H9 (cell line): ENCODE results near the gene SPRR1A. TPM values are rescaled to one million over a fixed set of nuclear protein-coding genes. Genes with fewer than 3 reads are reported as not detected.

ENCODE experiments used
- DNase-seq: peaks from one replicate; pipeline ENCODE4 v3.0.0-alpha.2; 2017
- H2AFZ ChIP-seq: one replicate; pipeline ENCODE4 v1.6.1; 2013; ENCODE audit warnings: mild to moderate bottlenecking, low read length, control low read depth, moderate library complexity
- H2AK5ac ChIP-seq: 2 replicates; pipeline ENCODE4 v1.6.1; 2013; ENCODE audit warnings: low read length, control low read depth, mixed read lengths; ENCODE audit not compliant: insufficient read length
- H2BK120ac ChIP-seq: one replicate; pipeline ENCODE4 v1.6.1; 2013; ENCODE audit warnings: low read depth, mild to moderate bottlenecking, low read length, control low read depth, inconsistent platforms; ENCODE audit not compliant: poor library complexity, severe bottlenecking
- H2BK12ac ChIP-seq: 2 replicates; pipeline ENCODE4 v1.6.1; 2013; ENCODE audit warnings: low read length, control low read depth, mixed read lengths, low read depth; ENCODE audit not compliant: insufficient read length
- H2BK15ac ChIP-seq: 2 replicates; pipeline ENCODE4 v1.6.1; 2013; ENCODE audit warnings: low read depth, low read length, control low read depth
- H2BK20ac ChIP-seq: one replicate; pipeline ENCODE4 v1.6.1; 2013; ENCODE audit warnings: low read depth, mild to moderate bottlenecking, low read length, control low read depth, inconsistent platforms; ENCODE audit not compliant: poor library complexity, severe bottlenecking
- H2BK5ac ChIP-seq: 2 replicates; pipeline ENCODE4 v1.6.1; 2013; ENCODE audit warnings: low read length, control low read depth, mixed read lengths; ENCODE audit not compliant: insufficient read length
- H3K14ac ChIP-seq: 2 replicates; pipeline ENCODE4 v1.6.1; 2013; ENCODE audit warnings: low read length, control low read depth; ENCODE audit not compliant: insufficient read depth
- H3K18ac ChIP-seq: 2 replicates; pipeline ENCODE4 v1.6.1; 2013; ENCODE audit warnings: low read depth, mild to moderate bottlenecking, mixed read lengths, low read length, control low read depth; ENCODE audit not compliant: insufficient read length
- H3K23ac ChIP-seq: 2 replicates; pipeline ENCODE4 v1.6.1; 2013; ENCODE audit warnings: low read length, control low read depth, mixed read lengths, low read depth; ENCODE audit not compliant: insufficient read length
- H3K23me2 ChIP-seq: 2 replicates; pipeline ENCODE4 v1.6.1; 2013; ENCODE audit warnings: low read depth, mild to moderate bottlenecking, mixed read lengths, low read length, control low read depth; ENCODE audit not compliant: insufficient read length, poor library complexity, severe bottlenecking
- H3K27ac ChIP-seq: 2 replicates; pipeline ENCODE4 v1.5.1; 2013; ENCODE audit warnings: low read length, control low read depth, mixed read lengths, low read depth; ENCODE audit not compliant: insufficient read length
- H3K27me3 ChIP-seq: 2 replicates; pipeline ENCODE4 v1.6.1; 2013; ENCODE audit warnings: low read length, control low read depth, inconsistent platforms; ENCODE audit not compliant: insufficient read depth
- H3K4ac ChIP-seq: 2 replicates; pipeline ENCODE4 v1.6.1; 2013; ENCODE audit warnings: low read depth, mild to moderate bottlenecking, control low read depth, inconsistent platforms, low read length, moderate library complexity
- H3K4me1 ChIP-seq: 2 replicates; pipeline ENCODE4 v1.6.1; 2013; ENCODE audit warnings: low read length, control low read depth, inconsistent platforms; ENCODE audit not compliant: insufficient read depth
- H3K4me2 ChIP-seq: 2 replicates; pipeline ENCODE4 v1.6.1; 2013; ENCODE audit warnings: low read length, control low read depth, mixed read lengths; ENCODE audit not compliant: insufficient read length, insufficient read depth
- H3K56ac ChIP-seq: 2 replicates; pipeline ENCODE4 v1.6.1; 2013; ENCODE audit warnings: low read depth, mild to moderate bottlenecking, mixed read lengths, low read length, control low read depth; ENCODE audit not compliant: insufficient read length
- H3K79me1 ChIP-seq: 2 replicates; pipeline ENCODE4 v1.6.1; 2013; ENCODE audit warnings: low read depth, mild to moderate bottlenecking, moderate library complexity, low read length, control low read depth, inconsistent platforms; ENCODE audit not compliant: insufficient read depth, poor library complexity, severe bottlenecking
- H3K79me2 ChIP-seq: 2 replicates; pipeline ENCODE4 v1.6.1; 2013; ENCODE audit warnings: low read length, control low read depth, inconsistent platforms; ENCODE audit not compliant: insufficient read depth
- H3K9ac ChIP-seq: 2 replicates; pipeline ENCODE4 v1.6.1; 2013; ENCODE audit warnings: low read length, control low read depth, mixed read lengths; ENCODE audit not compliant: insufficient read length; ENCODE audit errors: extremely low read depth
- H3K9me3 ChIP-seq: one replicate; pipeline ENCODE4 v1.6.1; 2013; ENCODE audit warnings: low read depth, low read length, inconsistent platforms; ENCODE audit not compliant: control insufficient read depth
- H3T11ph ChIP-seq: one replicate; pipeline ENCODE4 v1.6.1; 2013; ENCODE audit warnings: mild to moderate bottlenecking, low read length, control low read depth, inconsistent platforms
- H4K20me1 ChIP-seq: one replicate; pipeline ENCODE4 v1.6.1; 2013; ENCODE audit not compliant: control insufficient read depth, insufficient read length, insufficient read depth
- H4K5ac ChIP-seq: 2 replicates; pipeline ENCODE4 v1.6.1; 2013; ENCODE audit warnings: low read depth, mild to moderate bottlenecking, mixed read lengths, low read length, control low read depth; ENCODE audit not compliant: insufficient read length
- H4K8ac ChIP-seq: replicated peaks from 2 replicates; pipeline ENCODE4 v1.6.1; 2013; ENCODE audit warnings: low read length, control low read depth, mixed read lengths, low read depth; ENCODE audit not compliant: insufficient read length
- H4K91ac ChIP-seq: 2 replicates; pipeline ENCODE4 v1.6.1; 2013; ENCODE audit warnings: low read depth, mild to moderate bottlenecking, moderate library complexity, mixed read lengths, low read length, control low read depth; ENCODE audit not compliant: insufficient read length
- H3K27ac Mint-ChIP-seq, 3 experiments: 2 replicates in 2 of 3; 3 replicates in 1 of 3; pipeline ENCODE4 v1.8.0; 2020 to 2021; ENCODE audit warnings: mixed read lengths in 3 of 3, mild to moderate bottlenecking in 1 of 3, moderate library complexity in 1 of 3
- H3K27me3 Mint-ChIP-seq: 2 replicates; pipeline ENCODE4 v1.8.0; 2021; ENCODE audit warnings: low read depth, mild to moderate bottlenecking, moderate library complexity, mixed read lengths
- H3K36me3 Mint-ChIP-seq, 3 experiments: 2 replicates in 2 of 3; 3 replicates in 1 of 3; pipeline ENCODE4 v1.8.0; 2020 to 2021; ENCODE audit warnings: low read depth in 3 of 3, mixed read lengths in 3 of 3; ENCODE audit not compliant: insufficient read depth in 1 of 3
- H3K4me1 Mint-ChIP-seq, 2 experiments: 2 replicates each; pipeline ENCODE4 v1.8.0; 2020; ENCODE audit warnings: mixed read lengths in 2 of 2
- H3K4me3 Mint-ChIP-seq, 2 experiments: 2 replicates in 1 of 2; 3 replicates in 1 of 2; pipeline ENCODE4 v1.8.0; 2020 to 2021; ENCODE audit warnings: mild to moderate bottlenecking in 2 of 2, mixed read lengths in 2 of 2, moderate library complexity in 1 of 2
- H3K9me3 Mint-ChIP-seq, 2 experiments: 2 replicates in 1 of 2; 3 replicates in 1 of 2; pipeline ENCODE4 v1.8.0; 2020; ENCODE audit warnings: mild to moderate bottlenecking in 2 of 2, mixed read lengths in 2 of 2, moderate library complexity in 1 of 2
- WGBS: extraction: QIAGEN DNeasy Blood & Tissue Kit; methylation state at CpG from one replicate; pipeline ENCODE4 v1.1.7; 2013; ENCODE audit warnings: missing lambda C conversion rate, low lambda C conversion rate, mixed read lengths; ENCODE audit not compliant: insufficient read length; ENCODE audit errors: extremely low coverage; 5-methylcytosine and 5-hydroxymethylcytosine counted together
- total RNA-seq: library from RNA; stranded (reverse); gene quantifications from 2 replicates; pipeline ENCODE4 v1.2.1, GENCODE V29; 2021
- TF ChIP-seq, protein P1 (sequence below): fragments of 200-600 bp; sonication (generic); conservative IDR thresholded peaks from 3 replicates; pipeline ENCODE4 v1.8.0; 2021; ENCODE audit warnings: antibody characterized with exemption, mild to moderate bottlenecking

Gene SPRR1A
- total RNA-seq, 1 experiment from 2014 or later: not detected

DNA sequence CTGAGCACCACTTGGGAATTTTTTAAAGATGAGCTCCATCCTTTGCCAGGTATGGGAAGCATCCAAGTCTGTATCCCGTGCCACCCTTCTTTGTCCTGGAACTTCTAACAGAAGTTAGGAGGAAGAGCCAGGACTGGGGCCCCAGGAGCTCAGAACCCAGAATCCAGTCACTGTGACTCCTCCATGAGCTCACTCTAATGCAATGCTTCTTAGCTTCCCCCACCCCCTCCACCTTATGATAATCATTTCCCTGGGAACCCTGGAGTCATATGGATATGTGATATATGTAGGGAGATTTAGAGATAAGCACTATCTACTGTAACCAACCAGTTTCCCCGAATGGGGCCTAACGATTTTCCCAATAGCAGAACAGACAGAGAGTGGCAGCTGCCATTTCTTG, 37.6 kb upstream of the SPRR1A start:
- no peaks in the 10 kb centered on the region for H3K9me3 ChIP-seq
- no peak overlapping the region for H3K56ac ChIP-seq
- H4K20me1 ChIP-seq: no peaks in the 10 kb centered on the region
- no peak overlapping the region for H4K5ac ChIP-seq
- H3K23me2 ChIP-seq: no peaks in the 10 kb centered on the region
- no CpG with 5 or more reads among the region's 3 CpGs for WGBS
- no peaks in the 10 kb centered on the region; a peak in 1 of 7 replicates for H3K36me3 Mint-ChIP-seq
- H3K4me1 ChIP-seq: no peaks in the 10 kb centered on the region
- H3K4me1 Mint-ChIP-seq: no peaks in the 10 kb centered on the region
- H3K9ac ChIP-seq: no peak overlapping the region
- H2AK5ac ChIP-seq: no peak overlapping the region
- no peak overlapping the region for H2BK120ac ChIP-seq
- no peaks in the 10 kb centered on the region for H3K79me1 ChIP-seq
- no peaks in the 10 kb centered on the region for H3K27me3 ChIP-seq
- no peak overlapping the region for H2BK5ac ChIP-seq
- H3K4me2 ChIP-seq: no peak overlapping the region
- no peak overlapping the region for H3K4me3 Mint-ChIP-seq
- H2BK20ac ChIP-seq: no peak overlapping the region
- H3K27ac Mint-ChIP-seq: no peak overlapping the region
- no peak overlapping the region for H3K18ac ChIP-seq
- DNase-seq: no peak
- H2BK12ac ChIP-seq: no peak overlapping the region
- H3K14ac ChIP-seq: no peak overlapping the region
- no peak overlapping the region for H2BK15ac ChIP-seq
- H3K79me2 ChIP-seq: no peaks in the 10 kb centered on the region
- H3K9me3 Mint-ChIP-seq: peaks cover 37 to 64% of the 10 kb centered on the region in 2 experiments
- no peak overlapping the region for H4K91ac ChIP-seq
- H3K27ac ChIP-seq: no peak overlapping the region
- H2AFZ ChIP-seq: no peak overlapping the region
- TF ChIP-seq, protein P1, sequence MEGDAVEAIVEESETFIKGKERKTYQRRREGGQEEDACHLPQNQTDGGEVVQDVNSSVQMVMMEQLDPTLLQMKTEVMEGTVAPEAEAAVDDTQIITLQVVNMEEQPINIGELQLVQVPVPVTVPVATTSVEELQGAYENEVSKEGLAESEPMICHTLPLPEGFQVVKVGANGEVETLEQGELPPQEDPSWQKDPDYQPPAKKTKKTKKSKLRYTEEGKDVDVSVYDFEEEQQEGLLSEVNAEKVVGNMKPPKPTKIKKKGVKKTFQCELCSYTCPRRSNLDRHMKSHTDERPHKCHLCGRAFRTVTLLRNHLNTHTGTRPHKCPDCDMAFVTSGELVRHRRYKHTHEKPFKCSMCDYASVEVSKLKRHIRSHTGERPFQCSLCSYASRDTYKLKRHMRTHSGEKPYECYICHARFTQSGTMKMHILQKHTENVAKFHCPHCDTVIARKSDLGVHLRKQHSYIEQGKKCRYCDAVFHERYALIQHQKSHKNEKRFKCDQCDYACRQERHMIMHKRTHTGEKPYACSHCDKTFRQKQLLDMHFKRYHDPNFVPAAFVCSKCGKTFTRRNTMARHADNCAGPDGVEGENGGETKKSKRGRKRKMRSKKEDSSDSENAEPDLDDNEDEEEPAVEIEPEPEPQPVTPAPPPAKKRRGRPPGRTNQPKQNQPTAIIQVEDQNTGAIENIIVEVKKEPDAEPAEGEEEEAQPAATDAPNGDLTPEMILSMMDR: no peak
- H4K8ac ChIP-seq: no peak overlapping the region
- H3K23ac ChIP-seq: no peak overlapping the region
- H3K27me3 Mint-ChIP-seq: peaks cover 8% of the 10 kb centered on the region
- no peak overlapping the region for H3K4ac ChIP-seq
- no peak overlapping the region for H3T11ph ChIP-seq
